H1 (cell line): ENCODE results near the gene NCOA1. TPM values are rescaled to one million over a fixed set of nuclear protein-coding genes. Genes with fewer than 3 reads are reported as not detected.

Source experiments
- CTCF ChIA-PET: fragments of 300-600 bp; sonication (Branson Sonifier 250); formaldehyde crosslinking; loops from one replicate; lab custom pipeline; 2021; ENCODE audit not compliant: partially characterized antibody; lab: Charles Lee
- POLR2A ChIA-PET: fragments of 300-600 bp; sonication (Branson Sonifier 250); formaldehyde crosslinking; loops from one replicate; lab custom pipeline; 2021; ENCODE audit warnings: inconsistent platforms; ENCODE audit not compliant: partially characterized antibody; lab: Charles Lee
- DNase-seq, 2 experiments: peaks; one replicate each; pipeline versions ENCODE4 v3.0.0 to v3.0.0-alpha.2; 2010 to 2022; ENCODE audit warnings: low spot score in 2 of 2, low read depth in 1 of 2, mixed read lengths in 1 of 2
- FAIRE-seq: peaks from 2 replicates; lab custom pipeline; 2011; peaks lifted over from hg19 to GRCh38; lab: Jason Lieb, UNC
- H2AFZ ChIP-seq: 2 replicates; pipeline ENCODE4 v1.8.1; 2012; ENCODE audit warnings: low read length, inconsistent platforms
- H2AK5ac ChIP-seq: 2 replicates; pipeline ENCODE4 v1.6.1; 2013; ENCODE audit warnings: low read depth, low read length
- H2BK120ac ChIP-seq: replicated peaks from 2 replicates; pipeline ENCODE3; 2013; ENCODE audit warnings: low read depth, low read length, inconsistent platforms
- H2BK12ac ChIP-seq: 2 replicates; pipeline ENCODE4 v1.6.1; 2013; ENCODE audit warnings: low read depth, low read length
- H2BK15ac ChIP-seq: 2 replicates; pipeline ENCODE4 v1.6.1; 2013; ENCODE audit warnings: low read length
- H2BK20ac ChIP-seq: 2 replicates; pipeline ENCODE4 v1.6.1; 2013; ENCODE audit warnings: low read length
- H2BK5ac ChIP-seq: 2 replicates; pipeline ENCODE4 v1.6.1; 2013; ENCODE audit warnings: low read depth, low read length
- H3K14ac ChIP-seq: 2 replicates; pipeline ENCODE4 v1.6.1; 2013; ENCODE audit warnings: inconsistent platforms; ENCODE audit not compliant: insufficient read length
- H3K18ac ChIP-seq: 2 replicates; pipeline ENCODE4 v1.6.1; 2013; ENCODE audit warnings: low read length; ENCODE audit errors: extremely low read depth
- H3K23ac ChIP-seq: 2 replicates; pipeline ENCODE4 v1.6.1; 2013; ENCODE audit warnings: inconsistent platforms; ENCODE audit not compliant: insufficient read length
- H3K23me2 ChIP-seq: 2 replicates; pipeline ENCODE4 v1.6.1; 2013; ENCODE audit warnings: low read depth, low read length
- H3K27ac ChIP-seq: 2 replicates; pipeline ENCODE4 v1.6.1; 2011; ENCODE audit warnings: low read depth, low read length, inconsistent platforms
- H3K27me3 ChIP-seq, 4 experiments: replicated peaks in 1 of 4; 1 replicate in 1 of 4; 2 replicates in 3 of 4; pipeline versions ENCODE4 v1.6.1 to v1.8.1; 2011 to 2013; ENCODE audit warnings: low read length in 3 of 4, mild to moderate bottlenecking in 3 of 4, inconsistent platforms in 2 of 4, mixed read lengths in 2 of 4, moderate library complexity in 1 of 4; ENCODE audit not compliant: control insufficient read depth in 3 of 4, insufficient read depth in 3 of 4; ENCODE audit errors: extremely low read depth in 1 of 4
- H3K36me3 ChIP-seq, 4 experiments: 2 replicates each; pipeline versions ENCODE4 v1.6.1 to v1.8.1; 2011 to 2013; ENCODE audit warnings: mild to moderate bottlenecking in 4 of 4, low read length in 3 of 4, moderate library complexity in 2 of 4, control low read depth in 1 of 4, inconsistent platforms in 1 of 4; ENCODE audit not compliant: insufficient read depth in 4 of 4, control insufficient read depth in 2 of 4
- H3K4ac ChIP-seq: replicated peaks from 2 replicates; pipeline ENCODE3; 2013; ENCODE audit warnings: low read length, low read depth, mixed read lengths, inconsistent platforms; ENCODE audit not compliant: insufficient read length
- H3K4me1 ChIP-seq, 4 experiments: replicated peaks in 1 of 4; 1 replicate in 1 of 4; 2 replicates in 3 of 4; pipeline versions ENCODE4 v1.6.1 to v1.8.1; 2011 to 2013; ENCODE audit warnings: low read length in 3 of 4, inconsistent platforms in 2 of 4, mixed read lengths in 1 of 4; ENCODE audit not compliant: insufficient read depth in 4 of 4, control insufficient read depth in 3 of 4
- H3K4me2 ChIP-seq, 2 experiments: 2 replicates each; pipeline versions ENCODE4 v1.6.1 to v1.8.1; 2011 to 2013; ENCODE audit warnings: low read depth in 2 of 2, low read length in 2 of 2, control low read depth in 1 of 2, inconsistent platforms in 1 of 2, mild to moderate bottlenecking in 1 of 2; ENCODE audit not compliant: insufficient read depth in 1 of 2
- H3K4me3 ChIP-seq, 4 experiments: fragments of 200-600, 300-600 bp in 1 of 4; sonication (generic), shearing (Covaris generic), sonication (Bioruptor Twin) in 1 of 4; 2 replicates each; pipeline versions ENCODE4 v1.5.1 to v1.8.1; 2011 to 2016; ENCODE audit warnings: low read length in 4 of 4, low read depth in 3 of 4, control low read depth in 2 of 4, inconsistent platforms in 2 of 4, mild to moderate bottlenecking in 2 of 4, mixed read lengths in 1 of 4, moderate library complexity in 1 of 4; ENCODE audit not compliant: insufficient read depth in 2 of 4; ENCODE audit errors: extremely low read depth in 1 of 4
- H3K56ac ChIP-seq: replicated peaks from 2 replicates; pipeline ENCODE3; 2013; ENCODE audit warnings: low read depth, mild to moderate bottlenecking, mixed read lengths, low read length, inconsistent platforms; ENCODE audit not compliant: insufficient read length
- H3K79me1 ChIP-seq: 2 replicates; pipeline ENCODE4 v1.6.1; 2013; ENCODE audit warnings: low read depth, low read length, control low read depth
- H3K79me2 ChIP-seq, 2 experiments: 2 replicates each; pipeline versions ENCODE4 v1.6.1 to v1.8.1; 2012 to 2013; ENCODE audit warnings: low read length in 2 of 2, mild to moderate bottlenecking in 2 of 2, inconsistent platforms in 1 of 2; ENCODE audit not compliant: insufficient read depth in 2 of 2, control insufficient read depth in 1 of 2
- H3K9ac ChIP-seq, 4 experiments: replicated peaks in 1 of 4; 1 replicate in 1 of 4; 2 replicates in 3 of 4; pipeline versions ENCODE4 v1.6.1 to v1.8.1; 2011 to 2013; ENCODE audit warnings: low read depth in 3 of 4, low read length in 3 of 4, control low read depth in 2 of 4, mild to moderate bottlenecking in 2 of 4, moderate library complexity in 2 of 4, inconsistent platforms in 1 of 4; ENCODE audit errors: extremely low read depth in 1 of 4
- H3K9me3 ChIP-seq, 2 experiments: 2 replicates each; pipeline versions ENCODE4 v1.6.1 to v1.8.1; 2012 to 2013; ENCODE audit warnings: mild to moderate bottlenecking in 2 of 2, moderate library complexity in 2 of 2, control low read depth in 1 of 2, inconsistent platforms in 1 of 2, low read depth in 1 of 2, low read length in 1 of 2, mixed read lengths in 1 of 2; ENCODE audit not compliant: insufficient read depth in 2 of 2
- H4K20me1 ChIP-seq, 2 experiments: replicated peaks in 1 of 2; 2 replicates each; pipeline versions ENCODE3 to v1.8.1; 2011 to 2013; ENCODE audit warnings: inconsistent platforms in 2 of 2, low read length in 2 of 2, mild to moderate bottlenecking in 1 of 2; ENCODE audit not compliant: insufficient read depth in 2 of 2, control insufficient read depth in 1 of 2
- H4K5ac ChIP-seq: 2 replicates; pipeline ENCODE4 v1.6.1; 2013; ENCODE audit warnings: low read length, low read depth, mixed read lengths, inconsistent platforms; ENCODE audit not compliant: insufficient read length
- H4K8ac ChIP-seq: 2 replicates; pipeline ENCODE4 v1.8.0; 2013; ENCODE audit warnings: mild to moderate bottlenecking, moderate library complexity, low read length, inconsistent platforms; ENCODE audit not compliant: insufficient read depth; ENCODE audit errors: extremely low read depth
- H4K91ac ChIP-seq: replicated peaks from 2 replicates; pipeline ENCODE3; 2013; ENCODE audit warnings: low read length, mixed read lengths, inconsistent platforms; ENCODE audit not compliant: insufficient read length
- ATF3 ChIP-seq: IDR thresholded peaks from 2 replicates; pipeline ENCODE4 v1.6.1; 2011; ENCODE audit warnings: low read depth, mild to moderate bottlenecking, low read length; ENCODE audit not compliant: insufficient read depth
- BCL11A ChIP-seq, 2 experiments: IDR thresholded peaks; one replicate each; pipeline ENCODE4 v1.6.1; 2011; ENCODE audit warnings: low read depth in 2 of 2, low read length in 2 of 2, mild to moderate bottlenecking in 2 of 2
- CBX5 ChIP-seq: fragments of 300-800, 300-1000 bp; sonication (generic); IDR thresholded peaks from 2 replicates; pipeline ENCODE4 v1.7.1; 2016; ENCODE audit warnings: antibody characterized with exemption, low read length, low read depth
- CHD1 ChIP-seq: IDR thresholded peaks from 2 replicates; pipeline ENCODE4 v1.6.1; 2012; ENCODE audit warnings: low read depth, low read length, improper control_type of control experiment
- EGR1 ChIP-seq: IDR thresholded peaks from 2 replicates; pipeline ENCODE4 v1.6.1; 2011; ENCODE audit warnings: low read depth, low read length, borderline replicate concordance
- FOSL1 ChIP-seq: IDR thresholded peaks from 2 replicates; pipeline ENCODE4 v1.6.1; 2011; ENCODE audit warnings: mild to moderate bottlenecking, low read depth, low read length, moderate library complexity; ENCODE audit not compliant: insufficient read depth
- JUND ChIP-seq: IDR thresholded peaks from 2 replicates; pipeline ENCODE4 v1.6.1; 2011; ENCODE audit warnings: mild to moderate bottlenecking, improper control_type of control experiment, low read length
- MAFK ChIP-seq: IDR thresholded peaks from 2 replicates; pipeline ENCODE4 v1.6.1; 2012; ENCODE audit warnings: low read depth, mild to moderate bottlenecking, improper control_type of control experiment, low read length
- RAD21 ChIP-seq, 2 experiments: IDR thresholded peaks in 1 of 2; conservative IDR thresholded peaks in 1 of 2; 2 replicates each; pipeline ENCODE4 v1.6.1; 2011; ENCODE audit warnings: low read depth in 2 of 2, low read length in 2 of 2, improper control_type of control experiment in 1 of 2, inconsistent platforms in 1 of 2, mild to moderate bottlenecking in 1 of 2, moderate library complexity in 1 of 2
- RBBP5 ChIP-seq: IDR thresholded peaks from 2 replicates; pipeline ENCODE4 v1.7.1; 2012; ENCODE audit warnings: low read depth, mild to moderate bottlenecking, inconsistent platforms, low read length, moderate library complexity, borderline replicate concordance
- SP1 ChIP-seq: IDR thresholded peaks from 2 replicates; pipeline ENCODE4 v1.6.1; 2011; ENCODE audit warnings: low read depth, low read length
- SRF ChIP-seq: IDR thresholded peaks from 2 replicates; pipeline ENCODE4 v1.6.1; 2011; ENCODE audit warnings: mild to moderate bottlenecking, low read depth, low read length, moderate library complexity
- TAF1 ChIP-seq: IDR thresholded peaks from 2 replicates; pipeline ENCODE4 v1.6.1; 2011; ENCODE audit warnings: mild to moderate bottlenecking, low read depth, low read length
- TBP ChIP-seq: IDR thresholded peaks from 2 replicates; pipeline ENCODE4 v1.6.1; 2011; ENCODE audit warnings: low read depth, low read length, improper control_type of control experiment
- ZNF274 ChIP-seq: IDR thresholded peaks from 2 replicates; pipeline ENCODE4 v1.7.0; 2012; ENCODE audit warnings: low read length, borderline replicate concordance; ENCODE audit errors: extremely low read depth
- polyA plus RNA-seq, 7 experiments: library from polyadenylated mRNA; depleted of rRNA in 3 of 7; stranded (reverse) in 5 of 7; unstranded in 2 of 7; fragments of >200 nt in 5 of 7; fragments of 200-250 nt in 2 of 7; gene quantifications; 1 replicate in 5 of 7; 2 replicates in 1 of 7; 4 replicates in 1 of 7; pipeline versions ENCODE4 v1.2.1 to v1.2.3, GENCODE V29; 2011 to 2013; ENCODE audit warnings: missing spikeins in 2 of 7, mixed read lengths in 2 of 7
- total RNA-seq: library from RNA; stranded (reverse); fragmentation: NEBNext Ultra II Directional; extraction: Animal tissue kit (Norgen Biotek cat#: 25700); gene quantifications from 2 replicates; pipeline ENCODE4 v1.2.1, GENCODE V29; 2021

Gene NCOA1
- total and polyA plus RNA-seq, 2 of the 8 experiments (the other 6 are each of a cell fraction or from before 2014, with no cell fraction given) = 12.8 to 17.9 TPM

- Histone ChIP-seq H2BK15ac (no peak overlapping the region), H3K27ac (no peak overlapping the region), H3K9ac (no peak overlapping the region), H4K8ac (no peak overlapping the region), H3K4me2 (no peak overlapping the region), H3K23me2 (no peaks in the 10 kb centered on the region), H4K20me1 (no peaks in the 10 kb centered on the region), H3K23ac (no peak overlapping the region), H2AFZ (no peak overlapping the region), H2BK20ac (no peak overlapping the region), H2BK5ac (no peak overlapping the region), H3K14ac (no peak overlapping the region), H4K91ac (no peak overlapping the region), H3K56ac (no peak overlapping the region), H2AK5ac (no peak overlapping the region), H2BK12ac (no peak overlapping the region), H3K79me2 (no peaks in the 10 kb centered on the region), H3K4ac (no peak overlapping the region), H3K9me3 (no peaks in the 10 kb centered on the region), H4K5ac (no peak overlapping the region), H3K79me1 (no peaks in the 10 kb centered on the region), H3K18ac (no peak overlapping the region), H3K27me3 (no peaks in the 10 kb centered on the region), H2BK120ac (no peak overlapping the region), H3K36me3 (no peaks in the 10 kb centered on the region), H3K4me3 (no peak overlapping the region), H3K4me1 (no peaks in the 10 kb centered on the region)
- CTCF ChIA-PET = no interaction called here
- TF ChIP-seq EGR1 = no peak
- no peak for TF ChIP-seq JUND
- no peak for TF ChIP-seq CHD1
- TF ChIP-seq ZNF274 = no peak
- TF ChIP-seq SRF = no peak
- TF ChIP-seq SP1 = no peak
- no peak for TF ChIP-seq BCL11A (IDR thresholded peaks at IDR 0.05; ENCODE audit: low read depth in 2 of 2, low read length in 2 of 2)
- no peak for TF ChIP-seq TBP
- no peak for TF ChIP-seq FOSL1
- TF ChIP-seq MAFK = no peak
- no peak for TF ChIP-seq RBBP5
- no peak for TF ChIP-seq TAF1
- no peak for TF ChIP-seq RAD21 (IDR thresholded peaks at IDR 0.05 in 1 of 2, conservative IDR thresholded peaks at IDR 0.05 in 1 of 2; ENCODE audit: low read depth in 2 of 2, low read length in 2 of 2)
- TF ChIP-seq CBX5 = no peak
- TF ChIP-seq ATF3 = no peak
- POLR2A ChIA-PET = no interaction called here
- no peak for FAIRE-seq
- DNase-seq = no peak
These were observed 240.0 kb downstream of the NCOA1 start for GRCh38 chr2:24731040-24731439.
